HG03064 (cell line): ENCODE results near the gene MYBBP1A.

Experiments used
- ATAC-seq: cut with Tn5 transposase; IDR thresholded peaks from one replicate; pipeline ENCODE4 v1.9.1; 2021; ENCODE audit warnings: low read depth; ENCODE audit not compliant: unreplicated experiment

The MYBBP1A gene

GRCh38 chr17:4539576-4540223 lies 15.5 kb downstream of the MYBBP1A start:
- no peak for ATAC-seq

- no peak for ATAC-seq
Measured at GRCh38 chr17:4539025-4539424, 16.2 kb downstream of the MYBBP1A start.

GRCh38 chr17:4538236-4539002 lies 16.8 kb downstream of the MYBBP1A start:
- no peak for ATAC-seq

GRCh38 chr17:4537451-4538235 lies 17.5 kb downstream of the MYBBP1A start:
- no peak for ATAC-seq

GRCh38 chr17:4536742-4537411 lies 18.3 kb downstream of the MYBBP1A start:
- ATAC-seq: no peak

- ATAC-seq: no peak
Measured at GRCh38 chr17:4536259-4536741, 18.9 kb downstream of the MYBBP1A start.

GRCh38 chr17:4535667-4536258 lies 19.4 kb downstream of the MYBBP1A start:
- ATAC-seq: no peak

- ATAC-seq: no peak
Measured at GRCh38 chr17:4534928-4535666, 20.1 kb downstream of the MYBBP1A start.

- no peak for ATAC-seq
Measured at GRCh38 chr17:4534515-4534914, 20.7 kb downstream of the MYBBP1A start.

GRCh38 chr17:4533523-4534504 lies 21.4 kb downstream of the MYBBP1A start:
- no peak for ATAC-seq

GRCh38 chr17:4532860-4533522 lies 22.2 kb downstream of the MYBBP1A start:
- no peak for ATAC-seq

- ATAC-seq: no peak
Measured at GRCh38 chr17:4531988-4532736, 23.0 kb downstream of the MYBBP1A start.

- no peak for ATAC-seq
Measured at GRCh38 chr17:4530799-4531730, 24.1 kb downstream of the MYBBP1A start.

GRCh38 chr17:4529533-4530152 lies 25.5 kb downstream of the MYBBP1A start:
- ATAC-seq: no peak

GRCh38 chr17:4527566-4528125 lies 27.5 kb downstream of the MYBBP1A start:
- ATAC-seq: no peak
